Sigmoid colon (tissue), 7 donors: ENCODE measurements around the gene ARSG. TPM values are rescaled to one million over a fixed set of nuclear protein-coding genes. Genes with fewer than 3 reads are reported as not detected.

Source experiments
- DNase-seq: peaks from one replicate; pipeline ENCODE4 v3.0.0-alpha.2; 2019
- H3K27ac ChIP-seq, 4 donors: fragments of 200-600 bp; sonication (generic); one replicate each; pipeline ENCODE4 v1.5.1; 2016 to 2019; ENCODE audit warnings: mild to moderate bottlenecking in 1 of 4
- H3K27me3 ChIP-seq, 3 donors: fragments of 200-600 bp; sonication (generic); one replicate each; pipeline ENCODE4 v1.5.1; 2019; ENCODE audit warnings: mild to moderate bottlenecking in 1 of 3
- H3K36me3 ChIP-seq, 4 donors: fragments of 200-600 bp; sonication (generic); one replicate each; pipeline ENCODE4 v1.5.1; 2016 to 2019
- H3K4me1 ChIP-seq, 4 donors: fragments of 200-600 bp; sonication (generic); one replicate each; pipeline ENCODE4 v1.5.1; 2017 to 2019
- H3K4me3 ChIP-seq, 4 donors: fragments of 200-600 bp; sonication (generic); one replicate each; pipeline ENCODE4 v1.5.1; 2017 to 2019; ENCODE audit warnings: mild to moderate bottlenecking in 2 of 4, moderate library complexity in 1 of 4
- H3K9me3 ChIP-seq, 4 donors: fragments of 200-600 bp in 3 of 4; sonication (generic) in 3 of 4; one replicate each; pipeline versions ENCODE4 v1.5.1 to v1.6.1; 2013 to 2019
- CTCF ChIP-seq, 4 experiments: fragments of 450-650 bp in 3 of 4; fragments of 200-600 bp in 1 of 4; IDR thresholded peaks; one replicate each; pipeline ENCODE4 v1.5.1; 2016 to 2019; ENCODE audit warnings: antibody characterized with exemption in 4 of 4, mild to moderate bottlenecking in 3 of 4, moderate library complexity in 2 of 4
- EP300 ChIP-seq, 4 donors: sonication (generic); formaldehyde crosslinking; IDR thresholded peaks; one replicate each; pipeline ENCODE4 v1.6.1; 2017; ENCODE audit warnings: antibody characterized with exemption in 4 of 4
- POLR2A ChIP-seq, 2 donors: fragments of 450-650 bp; IDR thresholded peaks; one replicate each; pipeline ENCODE4 v1.6.1; 2016; ENCODE audit warnings: antibody characterized with exemption in 2 of 2, mild to moderate bottlenecking in 2 of 2, moderate library complexity in 2 of 2
- POLR2AphosphoS5 ChIP-seq, 4 donors: sonication (generic); formaldehyde crosslinking; IDR thresholded peaks; one replicate each; pipeline ENCODE4 v1.6.1; 2017; ENCODE audit warnings: antibody characterized with exemption in 4 of 4
- WGBS, 2 donors: extraction: QIAGEN DNeasy Blood & Tissue Kit; methylation state at CpG; one replicate each; pipeline ENCODE4 v1.1.7; 2013; 5-methylcytosine and 5-hydroxymethylcytosine counted together
- intact Hi-C: fragments of 100-400 bp; cut with DNase I; formaldehyde crosslinking; loops from one replicate; pipeline ENCODE4 v1.15.1; 2023
- polyA plus RNA-seq, 3 donors: library from polyadenylated mRNA; stranded (reverse); fragments of 200-250 nt; gene quantifications; one replicate each; pipeline ENCODE4 v1.2.3, GENCODE V29; 2013
- total RNA-seq, 4 donors: library from RNA; depleted of rRNA; stranded (reverse); fragments of >200 nt; gene quantifications; one replicate each; pipeline ENCODE4 v1.1.0, GENCODE V29; 2016
- donor health status: healthy with polysubstance abuse.
- donor health status: Bipolar disorder and iron deficiency.
- donor health status: healthy.

Gene ARSG
- total and polyA plus RNA-seq, 7 donors, result under 0.01 to 3.0 (median 1.8) TPM

GRCh38 chr17:68290268-68290954 is 884 bp upstream of the ARSG start:
- DNase-seq, result no peak
- Histone ChIP-seq H3K4me3 (peak overlapping the region in 3 of 4 donors; percentile 48 to 63 (median 62)), H3K27me3 (peaks cover 12 to 59% (median 55%) of the 10 kb centered on the region in 3 donors), H3K9me3 (no peaks in the 10 kb centered on the region), H3K4me1 (peaks cover 0 to 27% (median 23%) of the 10 kb centered on the region in 4 donors), H3K36me3 (no peaks in the 10 kb centered on the region), H3K27ac (peak overlapping the region in 1 of 4 donors; percentile 60)
- intact Hi-C loops, result no loop called here
- TF ChIP-seq POLR2AphosphoS5 (IDR thresholded peaks at IDR 0.05) (no peak), EP300 (IDR thresholded peaks at IDR 0.05) (no peak), POLR2A (IDR thresholded peaks at IDR 0.05) (no peak), CTCF (IDR thresholded peaks at IDR 0.05) (no peak)
- WGBS, 2 donors, result 1% methylated on average over 50 of the region's 50 CpGs

- intact Hi-C loops, result no loop called here
- Histone ChIP-seq H3K4me3 (peak overlapping the region; percentile 22 to 63 (median 55)), H3K27me3 (peaks cover 12 to 76% (median 61%) of the 10 kb centered on the region in 3 donors), H3K4me1 (peaks cover 0 to 27% (median 23%) of the 10 kb centered on the region in 4 donors), H3K36me3 (no peaks in the 10 kb centered on the region), H3K27ac (peak overlapping the region; percentile 41 to 68 (median 56)), H3K9me3 (no peaks in the 10 kb centered on the region)
- DNase-seq, result peak; percentile 77
- WGBS, 2 donors, result 1% methylated on average over 76 of the region's 76 CpGs
- no peak for TF ChIP-seq EP300 (IDR thresholded peaks at IDR 0.05)
- TF ChIP-seq POLR2A (IDR thresholded peaks at IDR 0.05), result peak in 1 of 2 donors; percentile 21
- TF ChIP-seq POLR2AphosphoS5 (IDR thresholded peaks at IDR 0.05), result peak in 2 of 4 donors; percentile 49 to 68
- no peak for TF ChIP-seq CTCF (IDR thresholded peaks at IDR 0.05)
Observed at GRCh38 chr17:68291836-68292688, 767 bp downstream of the ARSG start.

- intact Hi-C loops, result no loop called here
- no peak for DNase-seq
- WGBS, 2 donors, result 41 to 50% methylated on average over 9 of the region's 9 CpGs
- Histone ChIP-seq H3K4me1 (peaks cover 0 to 27% (median 23%) of the 10 kb centered on the region in 4 donors), H3K27me3 (peaks cover 12 to 82% (median 61%) of the 10 kb centered on the region in 3 donors), H3K9me3 (no peaks in the 10 kb centered on the region), H3K36me3 (no peaks in the 10 kb centered on the region), H3K27ac (no peak overlapping the region), H3K4me3 (no peak overlapping the region)
- TF ChIP-seq POLR2AphosphoS5 (IDR thresholded peaks at IDR 0.05) (no peak), CTCF (IDR thresholded peaks at IDR 0.05) (no peak), POLR2A (IDR thresholded peaks at IDR 0.05) (no peak), EP300 (IDR thresholded peaks at IDR 0.05) (no peak)
Observed at GRCh38 chr17:68292689-68293040, 1.4 kb downstream of the ARSG start.

GRCh38 chr17:68293490-68294195 is 2.3 kb downstream of the ARSG start:
- H3K9me3 ChIP-seq, result no peaks in the 10 kb centered on the region
- H3K36me3 ChIP-seq, result no peaks in the 10 kb centered on the region
- peaks cover 12 to 89% (median 61%) of the 10 kb centered on the region in 3 donors for H3K27me3 ChIP-seq
- H3K27ac ChIP-seq, result no peak overlapping the region
- TF ChIP-seq POLR2A (IDR thresholded peaks at IDR 0.05) (no peak), EP300 (IDR thresholded peaks at IDR 0.05) (no peak), POLR2AphosphoS5 (IDR thresholded peaks at IDR 0.05) (no peak), CTCF (IDR thresholded peaks at IDR 0.05) (no peak)
- no peak overlapping the region for H3K4me3 ChIP-seq
- intact Hi-C loops, result no loop called here
- 93 to 94% methylated on average over 6 of the region's 6 CpGs for WGBS, 2 donors
- DNase-seq, result no peak
- H3K4me1 ChIP-seq, result peaks cover 0 to 27% (median 23%) of the 10 kb centered on the region in 4 donors
